H1 (cell line): Measurements from ENCODE around the gene ZNF496. TPM values are rescaled to one million over a fixed set of nuclear protein-coding genes. Genes with fewer than 3 reads are reported as not detected.

ENCODE experiments used
- CTCF ChIA-PET: fragments of 300-600 bp; sonication (Branson Sonifier 250); formaldehyde crosslinking; loops from one replicate; lab custom pipeline; 2021; ENCODE audit not compliant: partially characterized antibody; lab: Charles Lee
- POLR2A ChIA-PET: fragments of 300-600 bp; sonication (Branson Sonifier 250); formaldehyde crosslinking; loops from one replicate; lab custom pipeline; 2021; ENCODE audit warnings: inconsistent platforms; ENCODE audit not compliant: partially characterized antibody; lab: Charles Lee
- DNase-seq, 2 experiments: peaks; one replicate each; pipeline versions ENCODE4 v3.0.0 to v3.0.0-alpha.2; 2010 to 2022; ENCODE audit warnings: low spot score in 2 of 2, low read depth in 1 of 2, mixed read lengths in 1 of 2
- FAIRE-seq: peaks from 2 replicates; lab custom pipeline; 2011; peaks lifted over from hg19 to GRCh38; lab: Jason Lieb, UNC
- H2AFZ ChIP-seq: 2 replicates; pipeline ENCODE4 v1.8.1; 2012; ENCODE audit warnings: low read length, inconsistent platforms
- H2AK5ac ChIP-seq: 2 replicates; pipeline ENCODE4 v1.6.1; 2013; ENCODE audit warnings: low read depth, low read length
- H2BK120ac ChIP-seq: replicated peaks from 2 replicates; pipeline ENCODE3; 2013; ENCODE audit warnings: low read depth, low read length, inconsistent platforms
- H2BK12ac ChIP-seq: 2 replicates; pipeline ENCODE4 v1.6.1; 2013; ENCODE audit warnings: low read depth, low read length
- H2BK15ac ChIP-seq: 2 replicates; pipeline ENCODE4 v1.6.1; 2013; ENCODE audit warnings: low read length
- H2BK20ac ChIP-seq: 2 replicates; pipeline ENCODE4 v1.6.1; 2013; ENCODE audit warnings: low read length
- H2BK5ac ChIP-seq: 2 replicates; pipeline ENCODE4 v1.6.1; 2013; ENCODE audit warnings: low read depth, low read length
- H3K14ac ChIP-seq: 2 replicates; pipeline ENCODE4 v1.6.1; 2013; ENCODE audit warnings: inconsistent platforms; ENCODE audit not compliant: insufficient read length
- H3K18ac ChIP-seq: 2 replicates; pipeline ENCODE4 v1.6.1; 2013; ENCODE audit warnings: low read length; ENCODE audit errors: extremely low read depth
- H3K23ac ChIP-seq: 2 replicates; pipeline ENCODE4 v1.6.1; 2013; ENCODE audit warnings: inconsistent platforms; ENCODE audit not compliant: insufficient read length
- H3K23me2 ChIP-seq: 2 replicates; pipeline ENCODE4 v1.6.1; 2013; ENCODE audit warnings: low read depth, low read length
- H3K27ac ChIP-seq: 2 replicates; pipeline ENCODE4 v1.6.1; 2011; ENCODE audit warnings: low read depth, low read length, inconsistent platforms
- H3K27me3 ChIP-seq, 4 experiments: replicated peaks in 1 of 4; 1 replicate in 1 of 4; 2 replicates in 3 of 4; pipeline versions ENCODE4 v1.6.1 to v1.8.1; 2011 to 2013; ENCODE audit warnings: low read length in 3 of 4, mild to moderate bottlenecking in 3 of 4, inconsistent platforms in 2 of 4, mixed read lengths in 2 of 4, moderate library complexity in 1 of 4; ENCODE audit not compliant: control insufficient read depth in 3 of 4, insufficient read depth in 3 of 4; ENCODE audit errors: extremely low read depth in 1 of 4
- H3K36me3 ChIP-seq, 4 experiments: 2 replicates each; pipeline versions ENCODE4 v1.6.1 to v1.8.1; 2011 to 2013; ENCODE audit warnings: mild to moderate bottlenecking in 4 of 4, low read length in 3 of 4, moderate library complexity in 2 of 4, control low read depth in 1 of 4, inconsistent platforms in 1 of 4; ENCODE audit not compliant: insufficient read depth in 4 of 4, control insufficient read depth in 2 of 4
- H3K4ac ChIP-seq: replicated peaks from 2 replicates; pipeline ENCODE3; 2013; ENCODE audit warnings: low read length, low read depth, mixed read lengths, inconsistent platforms; ENCODE audit not compliant: insufficient read length
- H3K4me1 ChIP-seq, 4 experiments: replicated peaks in 1 of 4; 1 replicate in 1 of 4; 2 replicates in 3 of 4; pipeline versions ENCODE4 v1.6.1 to v1.8.1; 2011 to 2013; ENCODE audit warnings: low read length in 3 of 4, inconsistent platforms in 2 of 4, mixed read lengths in 1 of 4; ENCODE audit not compliant: insufficient read depth in 4 of 4, control insufficient read depth in 3 of 4
- H3K4me2 ChIP-seq, 2 experiments: 2 replicates each; pipeline versions ENCODE4 v1.6.1 to v1.8.1; 2011 to 2013; ENCODE audit warnings: low read depth in 2 of 2, low read length in 2 of 2, control low read depth in 1 of 2, inconsistent platforms in 1 of 2, mild to moderate bottlenecking in 1 of 2; ENCODE audit not compliant: insufficient read depth in 1 of 2
- H3K4me3 ChIP-seq, 4 experiments: fragments of 200-600, 300-600 bp in 1 of 4; sonication (generic), shearing (Covaris generic), sonication (Bioruptor Twin) in 1 of 4; 2 replicates each; pipeline versions ENCODE4 v1.5.1 to v1.8.1; 2011 to 2016; ENCODE audit warnings: low read length in 4 of 4, low read depth in 3 of 4, control low read depth in 2 of 4, inconsistent platforms in 2 of 4, mild to moderate bottlenecking in 2 of 4, mixed read lengths in 1 of 4, moderate library complexity in 1 of 4; ENCODE audit not compliant: insufficient read depth in 2 of 4; ENCODE audit errors: extremely low read depth in 1 of 4
- H3K56ac ChIP-seq: replicated peaks from 2 replicates; pipeline ENCODE3; 2013; ENCODE audit warnings: low read depth, mild to moderate bottlenecking, mixed read lengths, low read length, inconsistent platforms; ENCODE audit not compliant: insufficient read length
- H3K79me1 ChIP-seq: 2 replicates; pipeline ENCODE4 v1.6.1; 2013; ENCODE audit warnings: low read depth, low read length, control low read depth
- H3K79me2 ChIP-seq, 2 experiments: 2 replicates each; pipeline versions ENCODE4 v1.6.1 to v1.8.1; 2012 to 2013; ENCODE audit warnings: low read length in 2 of 2, mild to moderate bottlenecking in 2 of 2, inconsistent platforms in 1 of 2; ENCODE audit not compliant: insufficient read depth in 2 of 2, control insufficient read depth in 1 of 2
- H3K9ac ChIP-seq, 4 experiments: replicated peaks in 1 of 4; 1 replicate in 1 of 4; 2 replicates in 3 of 4; pipeline versions ENCODE4 v1.6.1 to v1.8.1; 2011 to 2013; ENCODE audit warnings: low read depth in 3 of 4, low read length in 3 of 4, control low read depth in 2 of 4, mild to moderate bottlenecking in 2 of 4, moderate library complexity in 2 of 4, inconsistent platforms in 1 of 4; ENCODE audit errors: extremely low read depth in 1 of 4
- H3K9me3 ChIP-seq, 2 experiments: 2 replicates each; pipeline versions ENCODE4 v1.6.1 to v1.8.1; 2012 to 2013; ENCODE audit warnings: mild to moderate bottlenecking in 2 of 2, moderate library complexity in 2 of 2, control low read depth in 1 of 2, inconsistent platforms in 1 of 2, low read depth in 1 of 2, low read length in 1 of 2, mixed read lengths in 1 of 2; ENCODE audit not compliant: insufficient read depth in 2 of 2
- H4K20me1 ChIP-seq, 2 experiments: replicated peaks in 1 of 2; 2 replicates each; pipeline versions ENCODE3 to v1.8.1; 2011 to 2013; ENCODE audit warnings: inconsistent platforms in 2 of 2, low read length in 2 of 2, mild to moderate bottlenecking in 1 of 2; ENCODE audit not compliant: insufficient read depth in 2 of 2, control insufficient read depth in 1 of 2
- H4K5ac ChIP-seq: 2 replicates; pipeline ENCODE4 v1.6.1; 2013; ENCODE audit warnings: low read length, low read depth, mixed read lengths, inconsistent platforms; ENCODE audit not compliant: insufficient read length
- H4K8ac ChIP-seq: 2 replicates; pipeline ENCODE4 v1.8.0; 2013; ENCODE audit warnings: mild to moderate bottlenecking, moderate library complexity, low read length, inconsistent platforms; ENCODE audit not compliant: insufficient read depth; ENCODE audit errors: extremely low read depth
- H4K91ac ChIP-seq: replicated peaks from 2 replicates; pipeline ENCODE3; 2013; ENCODE audit warnings: low read length, mixed read lengths, inconsistent platforms; ENCODE audit not compliant: insufficient read length
- TBP ChIP-seq: IDR thresholded peaks from 2 replicates; pipeline ENCODE4 v1.6.1; 2011; ENCODE audit warnings: low read depth, low read length, improper control_type of control experiment
- TEAD4 ChIP-seq: IDR thresholded peaks from 2 replicates; pipeline ENCODE4 v1.6.1; 2012; ENCODE audit warnings: low read depth, low read length, inconsistent platforms, mixed read lengths
- WGBS, 2 experiments: shearing (Covaris generic) in 1 of 2; methylation state at CpG; one replicate each; pipeline versions ENCODE4 v1.1.6 to v1.1.7; 2013 to 2015; ENCODE audit warnings: low lambda C conversion rate in 2 of 2, mixed read lengths in 2 of 2, inconsistent platforms in 1 of 2, low coverage in 1 of 2, missing lambda C conversion rate in 1 of 2; ENCODE audit not compliant: insufficient replicate concordance in 2 of 2, insufficient coverage in 1 of 2, insufficient read length in 1 of 2; ENCODE audit errors: extremely low coverage in 1 of 2, missing lambda C conversion rate in 1 of 2; 5-methylcytosine and 5-hydroxymethylcytosine counted together
- polyA plus RNA-seq, 7 experiments: library from polyadenylated mRNA; depleted of rRNA in 3 of 7; stranded (reverse) in 5 of 7; unstranded in 2 of 7; fragments of >200 nt in 5 of 7; fragments of 200-250 nt in 2 of 7; gene quantifications; 1 replicate in 5 of 7; 2 replicates in 1 of 7; 4 replicates in 1 of 7; pipeline versions ENCODE4 v1.2.1 to v1.2.3, GENCODE V29; 2011 to 2013; ENCODE audit warnings: missing spikeins in 2 of 7, mixed read lengths in 2 of 7
- total RNA-seq: library from RNA; stranded (reverse); fragmentation: NEBNext Ultra II Directional; extraction: Animal tissue kit (Norgen Biotek cat#: 25700); gene quantifications from 2 replicates; pipeline ENCODE4 v1.2.1, GENCODE V29; 2021

Gene ZNF496
- total and polyA plus RNA-seq, 2 of the 8 experiments (the other 6 are each of a cell fraction or from before 2014, with no cell fraction given), result 27.9 to 71.4 TPM

GRCh38 chr1:247293047-247293446 lies 38.6 kb downstream of the ZNF496 start:
- H3K4ac ChIP-seq, result no peak overlapping the region
- peak overlapping the region; percentile 0 to 33; a peak in 3 of 4 replicates for H3K4me2 ChIP-seq
- no peak overlapping the region for H3K23ac ChIP-seq
- H3K9ac ChIP-seq, result no peak overlapping the region
- no peak overlapping the region for H3K27ac ChIP-seq
- no peak overlapping the region for H3K18ac ChIP-seq
- H4K5ac ChIP-seq, result no peak overlapping the region
- no peak overlapping the region; the same call in 1 of the 2 replicates for H2AK5ac ChIP-seq
- no peak overlapping the region for H2AFZ ChIP-seq
- no peak overlapping the region for H2BK20ac ChIP-seq
- no peak for FAIRE-seq
- H3K27me3 ChIP-seq, result no peaks in the 10 kb centered on the region
- H3K36me3 ChIP-seq, result no peaks in the 10 kb centered on the region
- TF ChIP-seq TEAD4 (peak; percentile 79; the same call in 1 of the 2 replicates), TBP (no peak)
- TF ChIP-seq, all 59 proteins: peak for 1
- H3K4me1 ChIP-seq, result peaks cover 21 to 40% (median 32%) of the 10 kb centered on the region in 4 experiments
- H2BK5ac ChIP-seq, result no peak overlapping the region; the same call in 1 of the 2 replicates
- no peak overlapping the region for H2BK15ac ChIP-seq
- 0 out of 2 replicates have a peak overlapping the region, but pooled peaks have one; percentile 50 for H2BK12ac ChIP-seq
- H3K14ac ChIP-seq, result no peak overlapping the region
- no peaks in the 10 kb centered on the region for H3K9me3 ChIP-seq
- H4K20me1 ChIP-seq, result no peaks in the 10 kb centered on the region
- H3K79me1 ChIP-seq, result peaks cover 2% of the 10 kb centered on the region; the same call in 1 of the 2 replicates
- no peaks in the 10 kb centered on the region for H3K79me2 ChIP-seq
- H3K23me2 ChIP-seq, result no peaks in the 10 kb centered on the region; the same call in 1 of the 2 replicates
- H4K8ac ChIP-seq, result no peak overlapping the region
- POLR2A ChIA-PET, result interaction anchor here (1.0 to 1.4 kb wide), 6 partner anchors 9 to 54 kb away, joined by 3 to 4 read pairs (median 3); no protein-coding TSS in a partner anchor
- WGBS, 2 experiments, result 78% methylated on average over 7 of the region's 7 CpGs; no CpG with 5 or more reads in 1 of the 2 experiments
- H4K91ac ChIP-seq, result peak overlapping the region; percentile 16
- no peak overlapping the region for H3K56ac ChIP-seq
- H2BK120ac ChIP-seq, result no peak overlapping the region
- CTCF ChIA-PET, result interaction anchor here (1.1 to 1.2 kb wide), 2 partner anchors 82 to 97 kb away, joined by 3 to 4 read pairs; no protein-coding TSS in a partner anchor
- DNase-seq, result no peak
- H3K4me3 ChIP-seq, result no peak overlapping the region
